ENCODE data around the gene CLDN9. TPM values are rescaled to one million over a fixed set of nuclear protein-coding genes. Genes with fewer than 3 reads are reported as not detected.

Gene CLDN9
- total RNA-seq, 1 experiment from 2014 or later = 1.3 TPM

GRCh38 chr16:3021449-3022207, 8.9 kb downstream of the CLDN9 start:
- H3K14ac ChIP-seq (ENCODE audit: insufficient read depth, low read length) = peak overlapping the region; percentile 33; the same call in 1 of the 2 replicates
- H3K56ac ChIP-seq (ENCODE audit: insufficient read length, low read depth, low read length) = no peak overlapping the region
- H2BK20ac ChIP-seq (ENCODE audit: low read depth, low read length, poor library complexity, severe bottlenecking) = no peak overlapping the region
- H3K18ac ChIP-seq (ENCODE audit: insufficient read length, low read depth, low read length) = peak overlapping the region; percentile 16
- H4K5ac ChIP-seq (ENCODE audit: insufficient read length, low read depth, low read length) = no peak overlapping the region
- H3K4me2 ChIP-seq (ENCODE audit: insufficient read depth, insufficient read length, low read length) = peak overlapping the region; percentile 51
- peak overlapping the region; percentile 61 for H3K9ac ChIP-seq (ENCODE audit: extremely low read depth, insufficient read length, low read length)
- H3K79me1 ChIP-seq (ENCODE audit: insufficient read depth, low read depth, low read length, poor library complexity, severe bottlenecking) = no peaks in the 10 kb centered on the region
- no peak overlapping the region for H3K23ac ChIP-seq (ENCODE audit: insufficient read length, low read depth, low read length)
- no peak overlapping the region for H4K8ac ChIP-seq (replicated peaks; ENCODE audit: insufficient read length, low read depth, low read length)
- H3K27ac ChIP-seq (ENCODE audit: insufficient read length, low read depth, low read length) = peak overlapping the region; percentile 13
- H3K4me1 ChIP-seq (ENCODE audit: insufficient read depth, low read length) = peaks cover 2% of the 10 kb centered on the region; the same call in 1 of the 2 replicates
- WGBS (ENCODE audit: extremely low coverage, insufficient read length, low lambda C conversion rate) = no CpG with 5 or more reads among the region's 25 CpGs
- H3K4ac ChIP-seq (ENCODE audit: low read depth, low read length) = no peak overlapping the region
- H3K79me2 ChIP-seq (ENCODE audit: insufficient read depth, low read length) = peaks cover 4% of the 10 kb centered on the region; the same call in 1 of the 2 replicates
- H3K36me3 Mint-ChIP-seq (ENCODE audit: insufficient read depth in 1 of 3, low read depth in 3 of 3) = peaks cover 15 to 40% (median 28%) of the 10 kb centered on the region in 3 experiments
- H3T11ph ChIP-seq (ENCODE audit: low read length) = no peak overlapping the region
- no peaks in the 10 kb centered on the region for H3K9me3 ChIP-seq (ENCODE audit: control insufficient read depth, low read depth, low read length)
- no peaks in the 10 kb centered on the region for H3K27me3 ChIP-seq (ENCODE audit: insufficient read depth, low read length)
- H4K91ac ChIP-seq (ENCODE audit: insufficient read length, low read depth, low read length) = no peak overlapping the region
- H3K9me3 Mint-ChIP-seq = no peaks in the 10 kb centered on the region; a peak in 2 of 5 replicates
- H3K23me2 ChIP-seq (ENCODE audit: insufficient read length, low read depth, low read length, poor library complexity, severe bottlenecking) = peaks cover 33% of the 10 kb centered on the region
- H4K20me1 ChIP-seq (ENCODE audit: control insufficient read depth, insufficient read depth, insufficient read length) = no peaks in the 10 kb centered on the region
- H2BK12ac ChIP-seq (ENCODE audit: insufficient read length, low read depth, low read length) = peak overlapping the region; percentile 29
- no peak overlapping the region for H2BK120ac ChIP-seq (ENCODE audit: low read depth, low read length, poor library complexity, severe bottlenecking)
- H3K4me1 Mint-ChIP-seq = peaks cover 24 to 53% of the 10 kb centered on the region in 2 experiments
- no peak overlapping the region for H2AFZ ChIP-seq (ENCODE audit: low read length)
- peak overlapping the region; percentile 93 to 96 for H3K4me3 Mint-ChIP-seq
- TF ChIP-seq CTCF (conservative IDR thresholded peaks at IDR 0.05) = peak; percentile 67
- H2BK15ac ChIP-seq (ENCODE audit: low read depth, low read length) = no peak overlapping the region
- H3K27ac Mint-ChIP-seq = peak overlapping the region; percentile 98 to 100 (median 99)
- H3K27me3 Mint-ChIP-seq (ENCODE audit: low read depth) = peaks cover 7% of the 10 kb centered on the region
- peak; percentile 80 for DNase-seq
- H2AK5ac ChIP-seq (ENCODE audit: insufficient read length, low read length) = no peak overlapping the region
- H2BK5ac ChIP-seq (ENCODE audit: insufficient read length, low read length) = no peak overlapping the region
